ENCODE measurements around the gene C22orf39. TPM values are rescaled to one million over a fixed set of nuclear protein-coding genes. Genes with fewer than 3 reads are reported as not detected.
A peak's percentile ranks its signal among the peaks of the same experiment; 100 is the strongest.

Gene C22orf39
- total RNA-seq, 1 donor from 2014 or later: 26.6 TPM

DNA sequence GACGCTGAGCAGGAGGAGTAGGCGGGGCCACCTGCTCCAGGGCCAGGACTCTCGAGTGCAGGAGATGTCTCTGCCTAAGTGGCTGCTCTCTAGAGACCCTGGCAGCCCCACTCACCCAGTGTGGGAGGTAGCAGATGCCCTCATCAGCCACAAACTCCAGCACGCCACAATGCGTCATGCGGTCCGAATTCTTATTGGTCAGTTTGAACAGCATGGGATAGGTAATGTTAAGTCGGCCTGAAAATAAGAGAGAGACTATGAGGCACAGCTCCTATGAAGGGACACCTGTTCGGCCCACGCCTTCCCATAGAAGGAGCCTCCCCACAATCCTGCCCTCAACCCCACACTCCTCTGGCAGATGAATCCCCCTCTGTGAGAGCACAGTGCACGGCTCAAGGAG lies 24.1 kb upstream of the C22orf39 start:
- no peak for DNase-seq (ENCODE audit: low spot score)

DNA sequence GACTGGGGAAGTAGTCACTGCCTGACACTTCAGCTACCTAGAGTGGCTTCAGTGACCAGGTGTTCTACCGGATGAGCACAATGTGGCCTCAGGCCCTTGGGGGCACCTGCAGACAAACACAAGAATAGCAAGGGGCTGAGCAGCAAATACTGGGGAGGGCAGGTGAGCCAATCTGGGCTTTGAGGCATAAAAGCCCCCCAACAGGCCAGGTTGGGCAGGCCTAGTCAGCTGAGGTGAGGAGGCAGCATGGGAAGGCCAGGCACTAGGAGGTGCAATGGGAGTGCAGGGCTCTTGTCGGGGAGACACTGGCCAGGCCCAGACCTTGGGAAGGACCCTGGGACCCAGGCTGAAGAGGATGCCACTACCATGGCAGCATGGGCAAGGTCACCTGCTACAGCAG lies 22.5 kb upstream of the C22orf39 start:
- Mint-ChIP-seq H3K4me1 (ENCODE audit: unreplicated experiment) (no peaks in the 10 kb centered on the region), H3K27me3 (ENCODE audit: unreplicated experiment) (peaks cover 2% of the 10 kb centered on the region), H3K9me3 (ENCODE audit: unreplicated experiment) (no peaks in the 10 kb centered on the region), H3K36me3 (ENCODE audit: low read depth, unreplicated experiment) (peaks cover 51% of the 10 kb centered on the region), H3K27ac (ENCODE audit: unreplicated experiment) (no peak overlapping the region), H3K4me3 (ENCODE audit: unreplicated experiment) (no peak overlapping the region)
- TF ChIP-seq, protein P1, sequence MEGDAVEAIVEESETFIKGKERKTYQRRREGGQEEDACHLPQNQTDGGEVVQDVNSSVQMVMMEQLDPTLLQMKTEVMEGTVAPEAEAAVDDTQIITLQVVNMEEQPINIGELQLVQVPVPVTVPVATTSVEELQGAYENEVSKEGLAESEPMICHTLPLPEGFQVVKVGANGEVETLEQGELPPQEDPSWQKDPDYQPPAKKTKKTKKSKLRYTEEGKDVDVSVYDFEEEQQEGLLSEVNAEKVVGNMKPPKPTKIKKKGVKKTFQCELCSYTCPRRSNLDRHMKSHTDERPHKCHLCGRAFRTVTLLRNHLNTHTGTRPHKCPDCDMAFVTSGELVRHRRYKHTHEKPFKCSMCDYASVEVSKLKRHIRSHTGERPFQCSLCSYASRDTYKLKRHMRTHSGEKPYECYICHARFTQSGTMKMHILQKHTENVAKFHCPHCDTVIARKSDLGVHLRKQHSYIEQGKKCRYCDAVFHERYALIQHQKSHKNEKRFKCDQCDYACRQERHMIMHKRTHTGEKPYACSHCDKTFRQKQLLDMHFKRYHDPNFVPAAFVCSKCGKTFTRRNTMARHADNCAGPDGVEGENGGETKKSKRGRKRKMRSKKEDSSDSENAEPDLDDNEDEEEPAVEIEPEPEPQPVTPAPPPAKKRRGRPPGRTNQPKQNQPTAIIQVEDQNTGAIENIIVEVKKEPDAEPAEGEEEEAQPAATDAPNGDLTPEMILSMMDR (IDR thresholded peaks at IDR 0.05; ENCODE audit: unreplicated experiment): no peak
- DNase-seq (ENCODE audit: low spot score): no peak

More for the DNA sequence above, 24.1 kb upstream of the C22orf39 start:
- no peak overlapping the region for H3K4me3 Mint-ChIP-seq (ENCODE audit: unreplicated experiment)
- H3K36me3 Mint-ChIP-seq (ENCODE audit: low read depth, unreplicated experiment): peaks cover 53% of the 10 kb centered on the region
- TF ChIP-seq, protein P1 (IDR thresholded peaks at IDR 0.05; ENCODE audit: unreplicated experiment): no peak
- H3K27me3 Mint-ChIP-seq (ENCODE audit: unreplicated experiment): peaks cover 2% of the 10 kb centered on the region
- no peaks in the 10 kb centered on the region for H3K9me3 Mint-ChIP-seq (ENCODE audit: unreplicated experiment)
- H3K4me1 Mint-ChIP-seq (ENCODE audit: unreplicated experiment): peaks cover 5% of the 10 kb centered on the region
- peak overlapping the region; percentile 24 for H3K27ac Mint-ChIP-seq (ENCODE audit: unreplicated experiment)

DNA sequence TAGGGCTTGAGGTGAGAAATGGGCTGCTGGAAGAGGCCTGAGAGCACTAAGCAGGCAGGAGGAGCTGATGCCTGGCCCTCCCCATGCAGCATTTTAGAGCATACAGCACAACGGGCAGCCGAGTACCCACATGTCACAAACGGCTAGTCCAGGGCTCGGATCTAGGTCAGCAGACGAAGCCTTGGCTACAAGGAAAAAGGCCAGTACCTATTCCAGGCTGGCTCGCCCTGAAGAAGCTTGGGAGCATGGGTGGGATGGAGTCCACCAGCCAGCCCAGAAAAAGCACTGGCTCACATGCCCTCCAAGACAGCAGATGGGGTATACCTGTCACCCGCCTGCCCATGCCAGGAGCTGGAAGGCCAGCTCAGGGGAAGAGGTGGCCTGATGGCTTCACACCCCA lies 21.9 kb upstream of the C22orf39 start:
- H3K27ac Mint-ChIP-seq (ENCODE audit: unreplicated experiment): no peak overlapping the region
- no peaks in the 10 kb centered on the region for H3K9me3 Mint-ChIP-seq (ENCODE audit: unreplicated experiment)
- H3K36me3 Mint-ChIP-seq (ENCODE audit: low read depth, unreplicated experiment): peaks cover 55% of the 10 kb centered on the region
- no peaks in the 10 kb centered on the region for H3K4me1 Mint-ChIP-seq (ENCODE audit: unreplicated experiment)
- peaks cover 2% of the 10 kb centered on the region for H3K27me3 Mint-ChIP-seq (ENCODE audit: unreplicated experiment)
- no peak overlapping the region for H3K4me3 Mint-ChIP-seq (ENCODE audit: unreplicated experiment)
- DNase-seq (ENCODE audit: low spot score): no peak
- TF ChIP-seq, protein P1 (IDR thresholded peaks at IDR 0.05; ENCODE audit: unreplicated experiment): no peak

DNA sequence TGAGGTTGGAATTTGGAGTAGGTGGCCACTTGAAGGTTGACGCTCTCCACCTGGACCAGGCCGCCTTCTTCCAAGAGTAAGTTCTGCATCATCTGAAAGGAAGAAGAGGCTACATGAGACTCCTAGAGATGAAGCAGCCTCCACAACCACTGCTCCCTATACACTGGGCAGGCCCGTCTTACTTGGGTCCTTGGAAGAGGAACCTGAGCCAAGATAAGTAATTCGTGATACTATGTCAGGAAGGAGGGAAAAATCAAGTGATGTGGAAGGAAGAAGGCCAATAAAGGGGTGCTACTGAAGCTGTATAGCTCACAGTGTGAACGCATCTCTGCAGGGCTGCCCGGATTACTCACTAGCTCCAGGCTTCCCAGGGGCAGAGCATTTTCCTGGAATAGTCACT lies 20.4 kb upstream of the C22orf39 start:
- Mint-ChIP-seq H3K27ac (ENCODE audit: unreplicated experiment) (no peak overlapping the region), H3K4me3 (ENCODE audit: unreplicated experiment) (peak overlapping the region; percentile 14), H3K9me3 (ENCODE audit: unreplicated experiment) (no peaks in the 10 kb centered on the region), H3K36me3 (ENCODE audit: low read depth, unreplicated experiment) (peaks cover 45% of the 10 kb centered on the region), H3K4me1 (ENCODE audit: unreplicated experiment) (no peaks in the 10 kb centered on the region), H3K27me3 (ENCODE audit: unreplicated experiment) (no peaks in the 10 kb centered on the region)
- TF ChIP-seq, protein P1 (IDR thresholded peaks at IDR 0.05; ENCODE audit: unreplicated experiment): no peak
- DNase-seq (ENCODE audit: low spot score): no peak

DNA sequence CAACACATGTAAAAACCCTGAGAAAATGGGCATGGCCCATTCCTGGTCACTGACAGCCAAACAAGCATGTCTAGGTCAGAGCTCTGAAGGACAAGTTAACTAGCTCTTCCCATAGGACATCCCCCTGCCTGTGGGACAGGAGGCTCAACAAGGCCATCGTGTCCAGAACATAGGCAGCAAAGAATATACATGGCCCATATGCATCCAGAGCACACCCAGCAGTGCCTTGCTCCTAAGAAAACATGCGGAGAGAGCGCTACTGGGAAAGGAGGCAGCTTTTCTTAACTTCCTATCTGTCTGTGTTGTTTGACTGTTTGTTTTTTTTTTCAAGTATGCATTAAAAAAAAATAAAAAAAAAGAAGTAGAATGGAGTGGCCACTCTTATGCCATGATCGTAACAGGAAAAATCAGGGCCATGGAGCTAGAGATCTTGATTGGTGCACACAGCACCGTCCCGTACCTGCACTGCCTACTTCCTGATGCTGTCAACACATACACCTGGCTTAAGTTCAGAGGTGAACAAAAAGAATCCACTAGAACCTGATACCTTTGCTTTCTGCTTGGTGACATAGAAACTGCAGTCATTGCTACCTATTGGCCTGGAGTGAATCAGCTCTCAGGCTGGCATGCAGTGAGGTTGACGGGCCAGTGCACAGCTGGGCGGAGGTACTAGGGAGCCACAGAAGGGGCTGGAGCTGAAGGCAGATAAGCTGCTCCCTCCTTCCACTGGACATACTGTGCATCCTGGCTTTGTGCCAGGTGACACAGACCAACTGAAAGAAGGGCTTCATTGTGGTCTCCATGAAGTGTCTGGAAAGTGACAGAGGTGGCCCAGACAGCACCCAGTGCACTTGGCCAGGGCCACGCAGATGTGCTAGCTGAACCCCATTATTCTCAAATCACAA lies 19.6 kb upstream of the C22orf39 start:
- peaks cover 45% of the 10 kb centered on the region for H3K36me3 Mint-ChIP-seq (ENCODE audit: low read depth, unreplicated experiment)
- no peaks in the 10 kb centered on the region for H3K27me3 Mint-ChIP-seq (ENCODE audit: unreplicated experiment)
- H3K4me3 Mint-ChIP-seq (ENCODE audit: unreplicated experiment): no peak overlapping the region
- H3K9me3 Mint-ChIP-seq (ENCODE audit: unreplicated experiment): no peaks in the 10 kb centered on the region
- no peak overlapping the region for H3K27ac Mint-ChIP-seq (ENCODE audit: unreplicated experiment)
- DNase-seq (ENCODE audit: low spot score): no peak
- TF ChIP-seq, protein P1 (IDR thresholded peaks at IDR 0.05; ENCODE audit: unreplicated experiment): no peak
- no peaks in the 10 kb centered on the region for H3K4me1 Mint-ChIP-seq (ENCODE audit: unreplicated experiment)

Data from endothelial cell (in vitro differentiated cells).